Osteocyte (in vitro differentiated cells): Measurements from ENCODE around the gene MYT1. TPM values are rescaled to one million over a fixed set of nuclear protein-coding genes. Genes with fewer than 3 reads are reported as not detected.

ENCODE experiments used
- total RNA-seq: library from RNA; stranded (reverse); gene quantifications from 2 replicates; pipeline ENCODE4 v1.2.1, GENCODE V29; 2021

MYT1 gene
- total RNA-seq, 1 donor from 2014 or later: not detected

Other genes starting within 250 kb of the MYT1 start
- gene UCKL1, start 208.0 kb upstream of the MYT1 start, total RNA-seq: 35.5 and 35.9 TPM in 2 replicates
- 39.7 and 40.9 TPM in 2 replicates for gene ZNF512B, start 194.5 kb upstream of the MYT1 start, total RNA-seq
- gene SAMD10, start 184.8 kb upstream of the MYT1 start, total RNA-seq: 3.5 and 3.7 TPM in 2 replicates
- 68.3 and 71.9 TPM in 2 replicates for gene PRPF6, start 183.3 kb upstream of the MYT1 start, total RNA-seq
- gene C20orf204, start 128.3 kb upstream of the MYT1 start, total RNA-seq: 1.3 and 1.4 TPM in 2 replicates
- 1.2 and 2.0 TPM in 2 replicates for gene SOX18, start 114.8 kb upstream of the MYT1 start, total RNA-seq
- gene TCEA2, start 101.3 kb upstream of the MYT1 start, total RNA-seq: 67.3 and 73.1 TPM in 2 replicates
- gene RGS19, start 84.9 kb upstream of the MYT1 start, total RNA-seq: 8.0 and 10.0 TPM in 2 replicates
- 1.6 and 2.1 TPM in 2 replicates for gene OPRL1, start 84.4 kb upstream of the MYT1 start, total RNA-seq
- not detected in 2 replicates for gene LKAAEAR1, start 80.1 kb upstream of the MYT1 start, total RNA-seq
- gene NPBWR2, start 56.9 kb upstream of the MYT1 start, total RNA-seq: not detected in 2 replicates
- 94.6 and 96.7 TPM in 2 replicates for gene PCMTD2, start 91.3 kb downstream of the MYT1 start, total RNA-seq